ENCODE data around the gene IGFBP7. TPM values are rescaled to one million over a fixed set of nuclear protein-coding genes. Genes with fewer than 3 reads are reported as not detected.

Gene IGFBP7
- total and polyA plus RNA-seq, 10 of the 15 experiments (the other 5 are each of a cell fraction or from before 2014, with no cell fraction given) = 0.69 to 1.9 (median 1.4) TPM; not detected in 5

GRCh38 chr4:57154191-57154590 is 44.0 kb upstream of the IGFBP7 start (continued):
- TF ChIP-seq ELK1 (IDR thresholded peaks at IDR 0.05; ENCODE audit: low read depth, low read length) (no peak), EED (IDR thresholded peaks at IDR 0.05; ENCODE audit: low read depth) (no peak), TCF3 (IDR thresholded peaks at IDR 0.05; ENCODE audit: borderline replicate concordance, insufficient read depth, low read depth, low read length) (no peak)

- intact Hi-C loops (cut with micrococcal nuclease; ENCODE audit: unreplicated experiment) = no loop called here
- H3K27me3 ChIP-seq (replicated peaks in 1 of 2; ENCODE audit: control insufficient read depth in 2 of 2, insufficient read depth in 2 of 2, low read length in 1 of 2) = no peaks in the 10 kb centered on the region
- 54% methylated on average over 3 of the region's 3 CpGs for WGBS (ENCODE audit: insufficient coverage, insufficient replicate concordance, low lambda C conversion rate, missing lambda C conversion rate)
- no peak overlapping the region for H3K4me2 ChIP-seq (ENCODE audit: control insufficient read depth, insufficient read depth)
- in situ Hi-C loops (cut with MboI) = no loop called here
- no peaks in the 10 kb centered on the region for H3K36me3 ChIP-seq (ENCODE audit: control insufficient read depth in 2 of 2, insufficient read depth in 2 of 2, low read length in 1 of 2)
- H3K79me2 ChIP-seq (ENCODE audit: control insufficient read depth, insufficient read depth, low read length) = no peaks in the 10 kb centered on the region
- POLR2A ChIA-PET = no interaction called here
- no peak overlapping the region for H2AFZ ChIP-seq (ENCODE audit: control insufficient read depth, low read depth, low read length)
- H3K9me3 ChIP-seq (replicated peaks; ENCODE audit: control insufficient read depth, insufficient read depth, low read length) = no peaks in the 10 kb centered on the region
- ATAC-seq = no peak
- no peak for TF ChIP-seq E2F4 (IDR thresholded peaks at IDR 0.05; ENCODE audit: low read depth, low read length)
- no peak for TF ChIP-seq ZZZ3 (IDR thresholded peaks at IDR 0.05; ENCODE audit: control insufficient read depth, insufficient read length, low read depth)
- no peak for TF ChIP-seq BACH1 (IDR thresholded peaks at IDR 0.05; ENCODE audit: borderline replicate concordance)
- TF ChIP-seq MYB (IDR thresholded peaks at IDR 0.05; ENCODE audit: borderline replicate concordance, low read depth, low read length) = no peak
- TF ChIP-seq TAF1 (IDR thresholded peaks at IDR 0.05; ENCODE audit: borderline replicate concordance, low read depth, low read length) = no peak
- no peak for TF ChIP-seq MLLT1 (IDR thresholded peaks at IDR 0.05)
- TF ChIP-seq LARP7 (IDR thresholded peaks at IDR 0.05) = no peak
- TF ChIP-seq TBL1XR1 (IDR thresholded peaks at IDR 0.05; ENCODE audit: low read depth, low read length) = no peak
- no peak overlapping the region for H3K27ac ChIP-seq (ENCODE audit: control insufficient read depth, insufficient read depth)
- FAIRE-seq = no peak
- no TSS peak for BruUV-seq (replicated peaks)
- SMC1A ChIA-PET (ENCODE audit: uncharacterized antibody, unreplicated experiment) = interaction anchor here (0.9 kb wide), 1 partner anchor 66 kb away, joined by 3 read pairs; no protein-coding TSS in a partner anchor
- no peak overlapping the region for H3K9ac ChIP-seq (ENCODE audit: control insufficient read depth, insufficient read depth, low read length)
- no peak overlapping the region for H3K4me3 ChIP-seq
- RAD21 ChIA-PET (ENCODE audit: unreplicated experiment) = no interaction called here
- H3K4me1 ChIP-seq (ENCODE audit: control insufficient read depth, insufficient read depth, low read length) = no peaks in the 10 kb centered on the region
- no peaks in the 10 kb centered on the region for H4K20me1 ChIP-seq (ENCODE audit: control insufficient read depth, insufficient read depth)
- CTCF ChIA-PET = interaction anchor here (0.7 to 1.8 kb wide), 3 partner anchors 10 to 38 kb away, joined by 3 to 12 read pairs (median 5); no protein-coding TSS in a partner anchor
- no peak for DNase-seq (ENCODE audit: low read depth, low spot score)
These were observed 43.0 kb upstream of the IGFBP7 start for GRCh38 chr4:57153207-57153606.

Data from GM12878 (cell line).